PC-9 (cell line): ENCODE measurements around the gene TRPM4. TPM values are rescaled to one million over a fixed set of nuclear protein-coding genes. Genes with fewer than 3 reads are reported as not detected.

Source experiments
- BruUV-seq: library from RNA; stranded (reverse); fragments of 400-500 nt; replicated peaks from 2 replicates; lab custom pipeline; 2021; lab: Mats Ljungman, UMichigan
- CTCF ChIA-PET: fragments of 300-600 bp; sonication (Branson Sonifier 250); formaldehyde crosslinking; loops from one replicate; lab custom pipeline; 2022; ENCODE audit warnings: antibody characterized with exemption; lab: Charles Lee
- POLR2A ChIA-PET: fragments of 300-600 bp; sonication (Branson Sonifier 250); formaldehyde crosslinking; loops from one replicate; lab custom pipeline; 2022; ENCODE audit warnings: antibody characterized with exemption; ENCODE audit not compliant: unreplicated experiment; lab: Charles Lee
- DNase-seq, 2 experiments: peaks; one replicate each; pipeline versions ENCODE4 v3.0.0 to v3.0.0-alpha.2; 2015 to 2022; ENCODE audit warnings: mixed read lengths in 1 of 2
- H2AFZ ChIP-seq: fragments of 200-600 bp; sonication (generic); 2 replicates; pipeline ENCODE4 v1.8.1; 2017; ENCODE audit warnings: antibody characterized with exemption
- H3F3A ChIP-seq: fragments of 200-600 bp; sonication (generic); 2 replicates; pipeline ENCODE4 v1.8.1; 2017; ENCODE audit warnings: antibody characterized with exemption, mild to moderate bottlenecking, low read depth; ENCODE audit not compliant: insufficient read depth
- H3K27ac ChIP-seq: fragments of 200-600 bp; sonication (generic); 2 replicates; pipeline ENCODE4 v1.6.1; 2016; ENCODE audit warnings: mixed run types
- H3K27me3 ChIP-seq: fragments of 200-600 bp; sonication (generic); 2 replicates; pipeline ENCODE4 v1.6.1; 2016; ENCODE audit warnings: low read depth, mixed run types; ENCODE audit not compliant: insufficient read depth
- H3K36me3 ChIP-seq: fragments of 200-600 bp; sonication (generic); 2 replicates; pipeline ENCODE4 v1.6.1; 2016; ENCODE audit warnings: low read depth, mixed run types
- H3K4me1 ChIP-seq: fragments of 200-600 bp; sonication (generic); replicated peaks from 2 replicates; pipeline ENCODE4 v1.6.1; 2016; ENCODE audit warnings: mixed run types; ENCODE audit not compliant: insufficient read depth
- H3K4me2 ChIP-seq: fragments of 200-600 bp; sonication (generic); 2 replicates; pipeline ENCODE4 v1.6.1; 2017; ENCODE audit warnings: mixed run types
- H3K4me3 ChIP-seq: fragments of 200-600 bp; sonication (generic); 2 replicates; pipeline ENCODE4 v1.6.1; 2016; ENCODE audit warnings: mixed run types
- H3K79me2 ChIP-seq: fragments of 200-600 bp; sonication (generic); 2 replicates; pipeline ENCODE4 v1.6.1; 2017; ENCODE audit warnings: low read depth, mixed run types
- H3K9me2 ChIP-seq: fragments of 200-600 bp; sonication (generic); 2 replicates; pipeline ENCODE4 v1.8.1; 2017; ENCODE audit warnings: mild to moderate bottlenecking; ENCODE audit not compliant: insufficient read depth
- H3K9me3 ChIP-seq: fragments of 200-600 bp; sonication (generic); 2 replicates; pipeline ENCODE4 v1.8.1; 2016; ENCODE audit warnings: low read depth; ENCODE audit not compliant: insufficient read depth
- H4K20me1 ChIP-seq: fragments of 200-600 bp; sonication (generic); 2 replicates; pipeline ENCODE4 v1.8.1; 2017; ENCODE audit not compliant: insufficient read depth
- EZH2 ChIP-seq: fragments of 200-600 bp; sonication (generic); IDR thresholded peaks from 2 replicates; pipeline ENCODE4 v1.8.0; 2017; ENCODE audit warnings: antibody characterized with exemption, low read depth
- intact Hi-C: fragments of 100-400 bp; cut with micrococcal nuclease; formaldehyde crosslinking; loops from one replicate; pipeline ENCODE4 v1.10.0; 2022; ENCODE audit not compliant: unreplicated experiment
- total RNA-seq: library from RNA; stranded (reverse); gene quantifications from 2 replicates; pipeline ENCODE4 v1.2.3, GENCODE V29; 2021
- TF ChIP-seq, protein P1 (sequence below): fragments of 200-600 bp; sonication (generic); conservative IDR thresholded peaks from 2 replicates; pipeline ENCODE4 v1.6.1; 2017; ENCODE audit warnings: mixed run types, antibody characterized with exemption, mild to moderate bottlenecking, moderate library complexity

TRPM4 gene
- total RNA-seq, 1 experiment from 2014 or later, result 43.8 TPM

DNA sequence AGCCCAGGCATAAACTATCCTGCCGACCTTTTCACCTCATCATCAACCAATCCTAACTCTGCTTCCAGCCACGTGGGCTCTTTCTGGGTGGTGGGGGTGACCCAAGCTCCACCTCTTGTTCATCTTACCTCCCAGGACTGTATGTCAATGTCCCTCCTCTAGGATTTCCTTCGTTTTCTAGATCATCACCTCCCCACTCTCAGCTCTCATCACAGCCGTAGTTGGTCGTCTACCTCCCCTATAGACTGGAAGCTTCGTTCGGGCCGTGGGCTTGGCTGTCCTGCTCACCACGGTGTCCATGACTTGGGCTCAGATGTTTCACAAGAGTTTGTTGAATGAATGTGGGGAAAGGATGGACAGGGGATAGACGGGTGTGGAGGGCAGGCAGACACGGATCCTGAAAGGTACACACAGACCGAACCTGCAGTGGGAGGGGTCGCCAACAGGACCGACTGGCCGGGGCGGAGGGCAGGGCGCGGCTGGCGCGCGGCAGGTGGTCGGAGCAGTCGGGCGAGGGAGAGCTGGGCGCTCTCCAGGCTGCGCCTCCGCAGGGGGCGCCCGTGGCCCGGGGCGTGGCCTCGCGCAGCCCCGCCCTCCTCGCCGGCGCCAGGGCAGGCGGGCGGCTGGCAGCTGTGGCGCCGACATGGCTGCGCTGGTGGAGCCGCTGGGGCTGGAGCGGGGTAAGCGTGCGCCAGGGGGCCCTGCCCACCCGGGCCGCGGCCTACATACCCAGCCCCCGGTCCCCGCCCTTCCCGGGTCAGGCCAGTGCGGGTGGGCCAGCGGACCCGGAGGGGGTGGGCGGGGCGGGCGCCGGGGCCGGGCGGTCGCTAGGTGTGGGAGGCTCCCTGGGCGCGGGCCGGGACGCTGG, 43.6 kb upstream of the TRPM4 start, which contains the start of gene LIN7B:
TSS of gene LIN7B (plus strand) at position 609 of the 868 bp plus-strand sequence. CDS start at position 644, 35 bp downstream.
- ChIA-PET CTCF (interaction anchor here (0.6 to 1.3 kb wide), 6 partner anchors 14 to 111 kb away, joined by 3 to 11 read pairs (median 4); no protein-coding TSS in a partner anchor), POLR2A (interaction anchor here (0.6 to 1.1 kb wide), 4 partner anchors 16 to 734 kb away, joined by 4 to 14 read pairs (median 4); partner anchors contain the start of gene NTF4)
- peak; percentile 50 to 85 for DNase-seq
- intact Hi-C loops, result no loop called here
- TF ChIP-seq, protein P1, sequence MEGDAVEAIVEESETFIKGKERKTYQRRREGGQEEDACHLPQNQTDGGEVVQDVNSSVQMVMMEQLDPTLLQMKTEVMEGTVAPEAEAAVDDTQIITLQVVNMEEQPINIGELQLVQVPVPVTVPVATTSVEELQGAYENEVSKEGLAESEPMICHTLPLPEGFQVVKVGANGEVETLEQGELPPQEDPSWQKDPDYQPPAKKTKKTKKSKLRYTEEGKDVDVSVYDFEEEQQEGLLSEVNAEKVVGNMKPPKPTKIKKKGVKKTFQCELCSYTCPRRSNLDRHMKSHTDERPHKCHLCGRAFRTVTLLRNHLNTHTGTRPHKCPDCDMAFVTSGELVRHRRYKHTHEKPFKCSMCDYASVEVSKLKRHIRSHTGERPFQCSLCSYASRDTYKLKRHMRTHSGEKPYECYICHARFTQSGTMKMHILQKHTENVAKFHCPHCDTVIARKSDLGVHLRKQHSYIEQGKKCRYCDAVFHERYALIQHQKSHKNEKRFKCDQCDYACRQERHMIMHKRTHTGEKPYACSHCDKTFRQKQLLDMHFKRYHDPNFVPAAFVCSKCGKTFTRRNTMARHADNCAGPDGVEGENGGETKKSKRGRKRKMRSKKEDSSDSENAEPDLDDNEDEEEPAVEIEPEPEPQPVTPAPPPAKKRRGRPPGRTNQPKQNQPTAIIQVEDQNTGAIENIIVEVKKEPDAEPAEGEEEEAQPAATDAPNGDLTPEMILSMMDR, result peak; percentile 48; the same call in 1 of the 2 replicates
- TF ChIP-seq EZH2, result no peak
- Histone ChIP-seq H2AFZ (peak within 1 kb of the TSS; percentile 97), H3K9me3 (no peaks in the 10 kb centered on the region), H3F3A (peaks cover 42% of the 10 kb centered on the region), H3K4me2 (peak within 1 kb of the TSS; percentile 99), H3K79me2 (no peaks in the 10 kb centered on the region), H3K4me3 (peak within 1 kb of the TSS; percentile 91), H3K27ac (no peak within 1 kb of the TSS), H3K36me3 (no peaks in the 10 kb centered on the region), H3K4me1 (peaks cover 16% of the 10 kb centered on the region), H3K27me3 (no peaks in the 10 kb centered on the region), H4K20me1 (no peaks in the 10 kb centered on the region), H3K9me2 (no peaks in the 10 kb centered on the region)
- BruUV-seq, result no TSS peak

DNA sequence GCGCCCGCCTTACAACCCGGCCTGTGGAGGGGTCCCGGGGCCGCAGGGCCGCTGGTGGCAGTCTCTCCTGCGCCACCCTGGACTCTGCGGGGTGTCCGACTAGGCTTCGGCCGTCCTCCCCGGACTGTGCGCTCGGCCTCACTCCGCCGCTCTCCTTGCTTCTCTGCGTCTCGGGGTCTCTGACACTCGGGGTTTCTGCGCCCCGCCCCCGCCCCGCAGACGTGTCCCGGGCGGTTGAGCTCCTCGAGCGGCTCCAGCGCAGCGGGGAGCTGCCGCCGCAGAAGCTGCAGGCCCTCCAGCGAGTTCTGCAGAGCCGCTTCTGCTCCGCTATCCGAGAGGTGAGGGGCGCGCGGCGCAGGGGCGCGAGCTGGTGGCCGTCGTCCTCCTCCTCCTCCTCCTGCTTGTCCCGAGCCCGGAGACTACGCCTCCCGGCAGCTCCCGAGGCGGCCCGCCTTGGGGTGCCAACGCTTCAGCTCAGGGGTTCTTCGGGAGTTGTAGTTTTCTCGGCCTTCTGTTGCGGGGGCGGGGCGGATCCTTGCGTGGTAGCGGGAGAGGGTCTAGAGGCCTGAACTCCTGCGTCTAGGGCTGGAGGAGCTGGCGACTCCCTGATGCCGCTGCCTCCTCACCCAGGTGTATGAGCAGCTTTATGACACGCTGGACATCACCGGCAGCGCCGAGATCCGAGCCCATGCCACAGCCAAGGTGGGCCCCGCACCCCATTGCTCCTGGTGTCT, 42.8 kb upstream of the TRPM4 start:
- H3K4me1 ChIP-seq, result peaks cover 16% of the 10 kb centered on the region
- ChIA-PET CTCF (interaction anchor here (0.6 to 1.3 kb wide), 5 partner anchors 13 to 144 kb away, joined by 3 to 11 read pairs (median 6); no protein-coding TSS in a partner anchor), POLR2A (interaction anchor here (0.6 to 1.1 kb wide), 4 partner anchors 17 to 734 kb away, joined by 4 to 14 read pairs (median 4); partner anchors contain the start of gene NTF4)
- H3F3A ChIP-seq, result peaks cover 34% of the 10 kb centered on the region
- H3K27ac ChIP-seq, result no peak overlapping the region
- peak in 1 of 2 experiments; percentile 42 for DNase-seq
- no peaks in the 10 kb centered on the region for H3K79me2 ChIP-seq
- TF ChIP-seq, protein P1, result no peak
- no peak for TF ChIP-seq EZH2
- H4K20me1 ChIP-seq, result no peaks in the 10 kb centered on the region
- no peaks in the 10 kb centered on the region for H3K9me2 ChIP-seq
- H2AFZ ChIP-seq, result peak overlapping the region; percentile 84
- peak overlapping the region; percentile 91 for H3K4me3 ChIP-seq
- no TSS peak for BruUV-seq
- H3K27me3 ChIP-seq, result peaks cover 2% of the 10 kb centered on the region
- H3K4me2 ChIP-seq, result peak overlapping the region; percentile 99
- no peaks in the 10 kb centered on the region for H3K9me3 ChIP-seq
- no peaks in the 10 kb centered on the region for H3K36me3 ChIP-seq
- intact Hi-C loops, result no loop called here

DNA sequence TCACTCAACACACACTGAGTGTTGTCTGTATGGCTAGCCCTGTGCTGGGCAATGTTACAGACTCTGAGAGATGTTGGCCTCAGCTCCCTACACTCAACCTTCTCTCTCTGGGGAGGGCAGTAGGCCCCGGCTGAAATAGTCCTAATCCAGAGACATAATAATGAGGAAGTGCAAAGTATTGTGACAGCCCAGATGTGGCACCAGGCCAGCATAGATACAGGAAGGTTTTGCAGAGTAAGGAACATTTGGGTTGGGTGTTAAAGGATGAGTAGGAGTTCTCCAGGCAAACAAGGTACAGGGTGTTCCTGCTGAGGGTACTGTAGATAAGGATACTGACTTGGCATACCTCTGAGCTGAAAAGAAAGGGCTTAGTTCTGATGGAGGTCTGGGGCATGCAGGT, 41.0 kb upstream of the TRPM4 start:
- POLR2A ChIA-PET, result no interaction called here
- H3K27me3 ChIP-seq, result peaks cover 13% of the 10 kb centered on the region
- peaks cover 16% of the 10 kb centered on the region for H3K4me1 ChIP-seq
- TF ChIP-seq EZH2, result no peak
- no peak overlapping the region for H3K27ac ChIP-seq
- no peaks in the 10 kb centered on the region for H3K79me2 ChIP-seq
- no peaks in the 10 kb centered on the region for H3K9me3 ChIP-seq
- H3K9me2 ChIP-seq, result no peaks in the 10 kb centered on the region
- H3K4me2 ChIP-seq, result no peak overlapping the region
- no peaks in the 10 kb centered on the region for H3K36me3 ChIP-seq
- H3F3A ChIP-seq, result peaks cover 16% of the 10 kb centered on the region
- CTCF ChIA-PET, result no interaction called here
- intact Hi-C loops, result no loop called here
- no peaks in the 10 kb centered on the region for H4K20me1 ChIP-seq
- H2AFZ ChIP-seq, result no peak overlapping the region
- no TSS peak for BruUV-seq
- H3K4me3 ChIP-seq, result no peak overlapping the region
- DNase-seq, result no peak
